ENCODE results near the gene CBFB.
A peak's percentile ranks its signal among the peaks of the same experiment; 100 is the strongest.

The CBFB gene

GRCh38 chr16:67087803-67088202 lies 58.9 kb downstream of the CBFB start:
- DNase-seq (ENCODE audit: extremely low spot score, insufficient read length, low read depth) = no peak
- FAIRE-seq = no peak

- FAIRE-seq = no peak
- DNase-seq (ENCODE audit: extremely low spot score, insufficient read length, low read depth) = no peak
Observed at GRCh38 chr16:67088551-67088950, 59.6 kb downstream of the CBFB start.

GRCh38 chr16:67089101-67089500 lies 60.2 kb downstream of the CBFB start:
- DNase-seq (ENCODE audit: extremely low spot score, insufficient read length, low read depth) (no peak), FAIRE-seq (no peak)

GRCh38 chr16:67091906-67092566 lies 63.1 kb downstream of the CBFB start:
- DNase-seq (ENCODE audit: extremely low spot score, insufficient read length, low read depth) = no peak
- FAIRE-seq = no peak

GRCh38 chr16:67093098-67093726 lies 64.3 kb downstream of the CBFB start:
- DNase-seq (ENCODE audit: extremely low spot score, insufficient read length, low read depth) = no peak
- no peak for FAIRE-seq

GRCh38 chr16:67098599-67098998 lies 69.7 kb downstream of the CBFB start:
- FAIRE-seq = no peak
- DNase-seq (ENCODE audit: extremely low spot score, insufficient read length, low read depth) = no peak

GRCh38 chr16:67100569-67101310 lies 71.8 kb downstream of the CBFB start:
- no peak for DNase-seq (ENCODE audit: extremely low spot score, insufficient read length, low read depth)
- FAIRE-seq = peak; percentile 56

GRCh38 chr16:67101311-67102082 lies 72.5 kb downstream of the CBFB start:
- FAIRE-seq (no peak), DNase-seq (ENCODE audit: extremely low spot score, insufficient read length, low read depth) (no peak)

- FAIRE-seq (no peak), DNase-seq (ENCODE audit: extremely low spot score, insufficient read length, low read depth) (no peak)
Observed at GRCh38 chr16:67104061-67104460, 75.1 kb downstream of the CBFB start.

- DNase-seq (ENCODE audit: extremely low spot score, insufficient read length, low read depth) = no peak
- no peak for FAIRE-seq
Observed at GRCh38 chr16:67104845-67105244, 75.9 kb downstream of the CBFB start.

GRCh38 chr16:67105246-67105645 lies 76.3 kb downstream of the CBFB start:
- DNase-seq (ENCODE audit: extremely low spot score, insufficient read length, low read depth) (no peak), FAIRE-seq (no peak)

- no peak for FAIRE-seq
Observed at GRCh38 chr16:67105881-67106280, 76.9 kb downstream of the CBFB start.

GRCh38 chr16:67108489-67108888 lies 79.5 kb downstream of the CBFB start:
- DNase-seq (ENCODE audit: extremely low spot score, insufficient read length, low read depth) (no peak), FAIRE-seq (no peak)

More at GRCh38 chr16:67105881-67106280, 76.9 kb downstream of the CBFB start:
- DNase-seq (ENCODE audit: extremely low spot score, insufficient read length, low read depth) = no peak

- FAIRE-seq = no peak
- DNase-seq (ENCODE audit: extremely low spot score, insufficient read length, low read depth) = no peak
Observed at GRCh38 chr16:67108931-67109406, 80.0 kb downstream of the CBFB start.

GRCh38 chr16:67109407-67110135 lies 80.6 kb downstream of the CBFB start, which contains the start of gene PHAF1:
Gene PHAF1 (plus strand): TSS chr16:67109941. CDS start chr16:67110176, 235 bp downstream.
- FAIRE-seq (peak; percentile 96), DNase-seq (ENCODE audit: extremely low spot score, insufficient read length, low read depth) (peak; percentile 100)

GRCh38 chr16:67111951-67112444 lies 83.0 kb downstream of the CBFB start:
- no peak for FAIRE-seq
- DNase-seq (ENCODE audit: extremely low spot score, insufficient read length, low read depth) = no peak

GRCh38 chr16:67112591-67113399 lies 83.8 kb downstream of the CBFB start:
- no peak for FAIRE-seq
- no peak for DNase-seq (ENCODE audit: extremely low spot score, insufficient read length, low read depth)

GRCh38 chr16:67114793-67115192 lies 85.8 kb downstream of the CBFB start:
- FAIRE-seq = no peak
- DNase-seq (ENCODE audit: extremely low spot score, insufficient read length, low read depth) = no peak

- DNase-seq (ENCODE audit: extremely low spot score, insufficient read length, low read depth) = no peak
- FAIRE-seq = no peak
Observed at GRCh38 chr16:67115639-67116038, 86.7 kb downstream of the CBFB start.
